Lung microvascular endothelial cell (primary cell): ENCODE measurements around the gene LRRC75B. TPM values are rescaled to one million over a fixed set of nuclear protein-coding genes. Genes with fewer than 3 reads are reported as not detected.
"Not testable (repeated sequence)": the region's sequence is repeated elsewhere in the genome, so short reads cannot be mapped to it uniquely, and the experiment has no call there.

ENCODE experiments used
- DNase-seq, 2 donors: peaks; one replicate each; pipeline versions ENCODE4 v3.0.0 to v3.0.0-alpha.2; 2010; ENCODE audit warnings: low read depth in 2 of 2
- total RNA-seq: library from RNA; depleted of rRNA; stranded (reverse); fragments of >200 nt; gene quantifications from 2 replicates; pipeline ENCODE4 v1.2.1, GENCODE V29; 2014

Gene LRRC75B
- 2.6 TPM in 2 replicates for total RNA-seq

GRCh38 chr22:24592851-24593558 lies at the start of gene LRRC75B:
Gene LRRC75B (minus strand): TSS chr22:24593073. CDS start chr22:24593039, 34 bp downstream.
- peak; percentile 55 to 69 for DNase-seq

- not testable (repeated sequence) for DNase-seq
These were observed 49.4 kb upstream of the LRRC75B start for GRCh38 chr22:24642307-24642706.

GRCh38 chr22:24636513-24636912 lies 43.6 kb upstream of the LRRC75B start:
- DNase-seq: not testable (repeated sequence)

GRCh38 chr22:24634776-24635389 lies 42.0 kb upstream of the LRRC75B start:
- DNase-seq: not testable (repeated sequence)

- DNase-seq: peak; percentile 5 to 9
These were observed 40.6 kb upstream of the LRRC75B start for GRCh38 chr22:24633231-24634023.

GRCh38 chr22:24632642-24633041 lies 39.8 kb upstream of the LRRC75B start:
- peak in 1 of 2 donors; percentile 28 for DNase-seq

GRCh38 chr22:24631430-24632122 lies 38.7 kb upstream of the LRRC75B start:
- DNase-seq: not testable (repeated sequence)

GRCh38 chr22:24630812-24631427 lies 38.0 kb upstream of the LRRC75B start:
- not testable (repeated sequence) for DNase-seq

- DNase-seq: peak; percentile 22 to 44
These were observed 36.2 kb upstream of the LRRC75B start for GRCh38 chr22:24629069-24629468.

GRCh38 chr22:24627911-24628310 lies 35.0 kb upstream of the LRRC75B start:
- DNase-seq: not testable (repeated sequence)

- not testable (repeated sequence) for DNase-seq
These were observed 29.7 kb upstream of the LRRC75B start for GRCh38 chr22:24622596-24622995.

- not testable (repeated sequence) for DNase-seq
These were observed 28.4 kb upstream of the LRRC75B start for GRCh38 chr22:24621244-24621643.

GRCh38 chr22:24614794-24615193 lies 21.9 kb upstream of the LRRC75B start:
- DNase-seq: not testable (repeated sequence)

- not testable (repeated sequence) for DNase-seq
These were observed 17.0 kb upstream of the LRRC75B start for GRCh38 chr22:24609888-24610287.

- not testable (repeated sequence) for DNase-seq
These were observed 15.5 kb upstream of the LRRC75B start for GRCh38 chr22:24608327-24608726.

GRCh38 chr22:24607429-24607983 lies 14.6 kb upstream of the LRRC75B start:
- DNase-seq: peak; percentile 35 to 37

GRCh38 chr22:24606340-24606739 lies 13.5 kb upstream of the LRRC75B start:
- DNase-seq: peak in 1 of 2 donors; percentile 45

- not testable (repeated sequence) for DNase-seq
These were observed 11.1 kb upstream of the LRRC75B start for GRCh38 chr22:24603770-24604629.
